Tibial artery (tissue), 4 donors: Measurements from ENCODE around the gene HAPLN1.

Experiments
- DNase-seq, 2 donors: peaks; one replicate each; pipeline ENCODE4 v3.0.0-alpha.2; 2019
- H3K27ac ChIP-seq, 2 donors: fragments of 200-600 bp; sonication (generic) in 1 of 2; 1 replicate in 1 of 2; 2 replicates in 1 of 2; pipeline ENCODE4 v1.5.1; 2018 to 2019; ENCODE audit warnings: mild to moderate bottlenecking in 1 of 2
- H3K27me3 ChIP-seq, 2 donors: fragments of 200-600 bp; sonication (generic) in 1 of 2; one replicate each; pipeline versions ENCODE4 v1.5.1 to v1.6.0; 2016 to 2019
- H3K36me3 ChIP-seq, 3 donors: fragments of 200-600 bp; sonication (generic) in 2 of 3; one replicate each; pipeline ENCODE4 v1.5.1; 2016 to 2019; ENCODE audit warnings: mild to moderate bottlenecking in 2 of 3
- H3K4me1 ChIP-seq, 4 donors: fragments of 200-600 bp; sonication (generic) in 2 of 4; 1 replicate in 3 of 4; 2 replicates in 1 of 4; pipeline ENCODE4 v1.5.1; 2016 to 2019
- H3K4me3 ChIP-seq, 2 donors: fragments of 200-600 bp; sonication (generic) in 1 of 2; 1 replicate in 1 of 2; 2 replicates in 1 of 2; pipeline ENCODE4 v1.5.1; 2018 to 2019; ENCODE audit warnings: mild to moderate bottlenecking in 2 of 2
- H3K9me3 ChIP-seq, 3 donors: fragments of 200-600 bp; sonication (generic) in 1 of 3; one replicate each; pipeline ENCODE4 v1.5.1; 2016 to 2019
- CTCF ChIP-seq, 2 experiments: fragments of 200-600 bp in 1 of 2; fragments of 450-650 bp in 1 of 2; IDR thresholded peaks; one replicate each; pipeline ENCODE4 v1.5.1; 2017 to 2019; ENCODE audit warnings: antibody characterized with exemption in 2 of 2, mild to moderate bottlenecking in 1 of 2, moderate library complexity in 1 of 2
- intact Hi-C: fragments of 100-400 bp; cut with DNase I; formaldehyde crosslinking; loops from one replicate; pipeline ENCODE4 v1.15.0; 2023; ENCODE audit warnings: low total_unique reads

Gene HAPLN1

GRCh38 chr5:83720836-83721537 lies at the start of gene HAPLN1:
TSS of gene HAPLN1 (minus strand) at chr5:83720855. CDS start at chr5:83673523, 47,332 bp downstream.
- peaks cover 0 to 11% (median 7%) of the 10 kb centered on the region in 4 donors for H3K4me1 ChIP-seq
- H3K27me3 ChIP-seq, result no peaks in the 10 kb centered on the region
- intact Hi-C loops, result loop anchor here (10.0 kb wide), 1 partner anchor 554 kb away; no protein-coding TSS in a partner anchor
- H3K4me3 ChIP-seq, result peak within 1 kb of the TSS; percentile 67 to 73
- no peaks in the 10 kb centered on the region for H3K36me3 ChIP-seq
- TF ChIP-seq CTCF (IDR thresholded peaks at IDR 0.05), result no peak
- no peak for DNase-seq
- H3K27ac ChIP-seq, result peak within 1 kb of the TSS; percentile 75 to 76
- H3K9me3 ChIP-seq, result no peaks in the 10 kb centered on the region

- peaks cover 0 to 28% (median 0%) of the 10 kb centered on the region in 4 donors for H3K4me1 ChIP-seq
- no peaks in the 10 kb centered on the region for H3K27me3 ChIP-seq
- TF ChIP-seq CTCF (IDR thresholded peaks at IDR 0.05), result no peak
- DNase-seq, result no peak
- H3K36me3 ChIP-seq, result no peaks in the 10 kb centered on the region
- no peak overlapping the region for H3K4me3 ChIP-seq
- intact Hi-C loops, result no loop called here
- no peak overlapping the region for H3K27ac ChIP-seq
- H3K9me3 ChIP-seq, result no peaks in the 10 kb centered on the region
These were observed 46.8 kb upstream of the HAPLN1 start for GRCh38 chr5:83767409-83767992.

- Histone ChIP-seq H3K4me3 (no peak overlapping the region), H3K36me3 (no peaks in the 10 kb centered on the region), H3K9me3 (no peaks in the 10 kb centered on the region), H3K4me1 (peaks cover 0 to 28% (median 0%) of the 10 kb centered on the region in 4 donors), H3K27ac (no peak overlapping the region), H3K27me3 (no peaks in the 10 kb centered on the region)
- no peak for DNase-seq
- intact Hi-C loops, result no loop called here
- no peak for TF ChIP-seq CTCF (IDR thresholded peaks at IDR 0.05)
These were observed 43.4 kb upstream of the HAPLN1 start for GRCh38 chr5:83764101-83764500.

- no peaks in the 10 kb centered on the region for H3K27me3 ChIP-seq
- no peaks in the 10 kb centered on the region for H3K36me3 ChIP-seq
- no peak for TF ChIP-seq CTCF (IDR thresholded peaks at IDR 0.05)
- no peak overlapping the region for H3K4me3 ChIP-seq
- H3K4me1 ChIP-seq, result peaks cover 0 to 14% (median 0%) of the 10 kb centered on the region in 4 donors
- no peak overlapping the region for H3K27ac ChIP-seq
- DNase-seq, result no peak
- no peaks in the 10 kb centered on the region for H3K9me3 ChIP-seq
- intact Hi-C loops, result no loop called here
These were observed 39.9 kb upstream of the HAPLN1 start for GRCh38 chr5:83760579-83760978.

- no peaks in the 10 kb centered on the region for H3K36me3 ChIP-seq
- no peaks in the 10 kb centered on the region for H3K27me3 ChIP-seq
- H3K4me1 ChIP-seq, result no peaks in the 10 kb centered on the region
- DNase-seq, result no peak
- no peak overlapping the region for H3K4me3 ChIP-seq
- intact Hi-C loops, result no loop called here
- no peak overlapping the region for H3K27ac ChIP-seq
- TF ChIP-seq CTCF (IDR thresholded peaks at IDR 0.05), result no peak
- H3K9me3 ChIP-seq, result no peaks in the 10 kb centered on the region
These were observed 32.0 kb upstream of the HAPLN1 start for GRCh38 chr5:83752700-83753099.
